ENCODE measurements around the gene KLF1. TPM values are rescaled to one million over a fixed set of nuclear protein-coding genes. Genes with fewer than 3 reads are reported as not detected.

Gene KLF1
- total and polyA plus RNA-seq, 2 of the 13 experiments (the other 11 are each of a cell fraction or from before 2014, with no cell fraction given) = not detected

- TF ChIP-seq PBX3 (CRISPR knock-in tag; IDR thresholded peaks at IDR 0.05; ENCODE audit: borderline replicate concordance) = no peak
- peak; percentile 98 for TF ChIP-seq STAG1 (CRISPR knock-in tag; IDR thresholded peaks at IDR 0.05)
- TF ChIP-seq ZNF253 (CRISPR knock-in tag; IDR thresholded peaks at IDR 0.05; ENCODE audit: borderline replicate concordance) = 0 out of 2 replicates have a peak, but pooled peaks have one; percentile 33
- TF ChIP-seq NFIC (IDR thresholded peaks at IDR 0.05; ENCODE audit: low read length) = no peak
- no peak for TF ChIP-seq SRSF1 (optimal IDR thresholded peaks at IDR 0.05; ENCODE audit: low read depth, low read length)
- no peak for TF ChIP-seq IRX3 (CRISPR knock-in tag; IDR thresholded peaks at IDR 0.05; ENCODE audit: borderline replicate concordance, low read depth)
- no peak for TF ChIP-seq ZNF234 (CRISPR knock-in tag; conservative IDR thresholded peaks at IDR 0.05)
- no peak for TF ChIP-seq FLYWCH1 (CRISPR knock-in tag; IDR thresholded peaks at IDR 0.05)
- 0 out of 2 replicates have a peak, but pooled peaks have one; percentile 14 for TF ChIP-seq GFI1 (CRISPR knock-in tag; IDR thresholded peaks at IDR 0.05; ENCODE audit: borderline replicate concordance)
- 0 out of 2 replicates have a peak, but pooled peaks have one; percentile 39 for TF ChIP-seq KLF6 (CRISPR knock-in tag; IDR thresholded peaks at IDR 0.05)
- TF ChIP-seq HMGA1 (CRISPR knock-in tag; conservative IDR thresholded peaks at IDR 0.05) = no peak
- TF ChIP-seq PLSCR1 (CRISPR knock-in tag; IDR thresholded peaks at IDR 0.05; ENCODE audit: borderline replicate concordance) = no peak
- TF ChIP-seq GATAD2A (CRISPR knock-in tag; IDR thresholded peaks at IDR 0.05) = no peak
- no peak for TF ChIP-seq JDP2 (CRISPR knock-in tag; IDR thresholded peaks at IDR 0.05; ENCODE audit: borderline replicate concordance)
- TF ChIP-seq HIVEP1 (CRISPR knock-in tag; IDR thresholded peaks at IDR 0.05) = no peak
- TF ChIP-seq ZNF710 (CRISPR knock-in tag; IDR thresholded peaks at IDR 0.05; ENCODE audit: borderline replicate concordance) = no peak
- no peak for TF ChIP-seq HIC2 (CRISPR knock-in tag; IDR thresholded peaks at IDR 0.05; ENCODE audit: low read depth)
- TF ChIP-seq FOXO1 (CRISPR knock-in tag; IDR thresholded peaks at IDR 0.05) = no peak
- TF ChIP-seq DMAP1 (CRISPR knock-in tag; IDR thresholded peaks at IDR 0.05) = no peak
- no peak for TF ChIP-seq ZNF354B (CRISPR knock-in tag; IDR thresholded peaks at IDR 0.05)
- TF ChIP-seq TIGD3 (CRISPR knock-in tag; IDR thresholded peaks at IDR 0.05; ENCODE audit: borderline replicate concordance) = no peak
- no peak for TF ChIP-seq ZNF282 (IDR thresholded peaks at IDR 0.05; ENCODE audit: partially characterized antibody)
These were observed 39.6 kb downstream of the KLF1 start (continued) for GRCh38 chr19:12847159-12848139.
